Stimulated activated CD4-positive, alpha-beta T cell treated with anti-CD3 and anti-CD28 coated beads, Interleukin-15, amount 100 ng/mL, for 48 hours (primary cell): ENCODE data around the gene IFNGR2.
A peak's percentile ranks its signal among the peaks of the same experiment; 100 is the strongest.
"Not testable (repeated sequence)": the region's sequence is repeated elsewhere in the genome, so short reads cannot be mapped to it uniquely, and the experiment has no call there.

Experiments
- DNase-seq, 2 donors: peaks; one replicate each; pipeline ENCODE4 v3.0.0-alpha.2; 2020; ENCODE audit warnings: low read depth in 2 of 2

IFNGR2 gene

DNA sequence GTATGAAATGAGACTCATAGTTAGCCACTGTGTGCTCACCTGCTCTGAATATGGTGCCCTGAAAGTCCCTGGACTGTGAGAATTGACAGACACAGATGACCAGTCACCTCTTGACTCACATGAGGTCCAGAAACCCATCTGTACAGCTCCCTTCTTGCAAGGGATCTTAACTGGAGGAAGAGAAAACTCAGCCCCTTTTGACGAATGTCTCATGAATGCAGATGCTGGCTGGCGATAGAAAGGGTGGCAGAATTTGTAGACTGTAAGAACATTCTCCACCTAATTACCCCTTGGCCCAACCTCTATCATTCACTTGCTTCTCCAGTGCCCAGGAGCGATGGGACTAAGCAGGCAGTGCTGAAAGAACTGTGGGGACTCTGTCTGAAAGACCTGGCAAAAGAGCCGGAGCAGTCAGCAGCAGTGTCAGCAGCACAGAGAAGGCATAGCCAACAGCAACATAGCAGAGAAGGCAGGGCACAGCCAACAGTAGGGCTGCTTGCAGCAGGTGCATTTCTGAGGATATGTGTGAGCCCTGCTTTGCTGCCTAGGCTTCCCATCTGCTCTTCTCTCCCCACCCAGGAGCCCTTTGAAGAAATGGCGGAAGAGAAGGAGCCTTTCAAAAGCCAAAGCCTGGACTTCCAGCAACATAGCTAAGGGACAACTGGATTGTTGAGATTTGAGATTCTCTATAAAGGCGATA, 25.8 kb upstream of the IFNGR2 start:
- DNase-seq: no peak

GRCh38 chr21:33378081-33378480, 25.1 kb upstream of the IFNGR2 start:
- DNase-seq: no peak

- not testable (repeated sequence) for DNase-seq
These were observed 23.3 kb upstream of the IFNGR2 start for GRCh38 chr21:33379934-33380333.

GRCh38 chr21:33380483-33380998, 22.7 kb upstream of the IFNGR2 start:
- DNase-seq: peak; percentile 90 to 91

GRCh38 chr21:33381381-33381780, 21.8 kb upstream of the IFNGR2 start:
- not testable (repeated sequence) for DNase-seq

- DNase-seq: peak; percentile 49 to 53
These were observed 19.9 kb upstream of the IFNGR2 start for GRCh38 chr21:33383056-33383888.

GRCh38 chr21:33384841-33385331, 18.3 kb upstream of the IFNGR2 start:
- DNase-seq: no peak

- no peak for DNase-seq
These were observed 16.9 kb upstream of the IFNGR2 start for GRCh38 chr21:33386222-33386784.

GRCh38 chr21:33387294-33387693, 15.9 kb upstream of the IFNGR2 start:
- no peak for DNase-seq

GRCh38 chr21:33388188-33388587, 15.0 kb upstream of the IFNGR2 start:
- no peak for DNase-seq

DNA sequence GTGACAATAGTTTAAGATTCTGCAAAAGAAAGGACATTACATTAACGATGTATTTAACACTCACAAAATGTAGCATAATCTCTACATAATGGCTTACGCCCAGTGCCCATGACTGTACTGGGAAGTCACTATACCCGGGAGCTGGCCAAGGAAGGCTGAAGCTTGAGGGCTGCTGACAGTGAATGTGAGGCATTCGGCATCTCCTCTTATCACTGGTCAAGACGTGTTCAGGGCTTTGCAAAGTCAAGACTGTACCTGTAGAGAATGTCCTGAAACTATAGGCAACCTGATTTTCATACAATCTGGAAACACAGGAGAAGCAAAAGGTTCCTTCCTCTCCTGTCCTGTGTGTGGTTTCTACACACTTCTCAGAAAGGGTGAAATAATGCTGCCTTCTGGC, 12.7 kb upstream of the IFNGR2 start:
- no peak for DNase-seq

- DNase-seq: no peak
These were observed 11.6 kb upstream of the IFNGR2 start for GRCh38 chr21:33391656-33392055.

DNA sequence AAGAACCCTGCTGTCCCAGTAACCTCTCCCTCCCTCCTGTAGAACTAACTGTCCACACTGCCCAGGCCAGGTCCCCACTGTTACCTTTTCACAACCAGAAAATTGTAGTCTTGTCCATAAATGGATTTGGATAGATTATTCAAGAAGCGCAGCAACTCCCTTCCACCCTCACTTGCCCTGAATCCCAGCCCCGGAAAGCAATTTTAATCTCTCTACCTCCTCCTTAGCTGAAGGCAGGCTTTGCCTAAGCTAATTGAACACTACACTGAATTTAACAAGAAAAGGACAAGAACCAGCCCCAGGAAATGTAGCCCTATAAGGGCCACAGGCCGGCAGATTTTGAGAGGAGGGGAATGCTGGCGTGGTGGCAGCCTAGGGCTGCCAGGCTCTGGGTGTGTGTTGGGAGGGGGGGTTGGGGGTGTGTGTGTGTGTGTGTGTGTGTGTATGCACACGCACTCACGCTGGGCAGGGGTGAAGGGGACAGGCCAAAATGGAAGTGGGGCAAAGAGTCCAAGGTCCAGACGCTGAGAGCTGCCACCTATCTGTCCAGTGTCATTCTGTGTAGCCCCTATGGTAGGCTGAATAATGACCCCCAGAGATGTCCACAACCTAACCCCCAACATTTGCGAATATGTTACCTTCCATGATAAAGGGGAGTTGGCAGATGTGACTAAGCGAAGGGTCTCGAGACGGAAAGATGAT, 10.8 kb upstream of the IFNGR2 start:
- DNase-seq: no peak

GRCh38 chr21:33393348-33393747, 9.9 kb upstream of the IFNGR2 start:
- DNase-seq: no peak

- DNase-seq: no peak
These were observed 9.0 kb upstream of the IFNGR2 start for GRCh38 chr21:33394260-33394659.

GRCh38 chr21:33395891-33396331, 7.3 kb upstream of the IFNGR2 start:
- no peak for DNase-seq

DNA sequence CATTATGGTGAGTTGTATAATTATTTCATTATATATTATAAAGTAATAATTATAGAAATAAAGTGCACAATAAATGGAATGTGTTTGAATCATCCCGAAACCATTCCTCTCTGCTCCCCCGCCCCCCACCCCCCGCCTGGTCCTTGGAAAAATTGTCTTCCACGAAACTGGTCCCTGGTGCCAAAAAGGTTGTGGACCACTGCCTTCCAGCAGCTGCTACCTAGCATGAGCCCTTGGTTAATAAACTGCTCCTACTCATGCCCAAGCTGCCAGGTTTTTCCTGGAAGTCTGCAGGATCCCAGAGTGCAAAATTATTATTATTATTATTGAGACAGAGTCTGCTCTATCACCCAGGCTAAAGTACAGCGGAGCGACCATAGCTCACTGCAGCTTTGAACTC, 6.8 kb upstream of the IFNGR2 start:
- no peak for DNase-seq

- DNase-seq: no peak
These were observed 6.3 kb upstream of the IFNGR2 start for GRCh38 chr21:33396951-33397350.

DNA sequence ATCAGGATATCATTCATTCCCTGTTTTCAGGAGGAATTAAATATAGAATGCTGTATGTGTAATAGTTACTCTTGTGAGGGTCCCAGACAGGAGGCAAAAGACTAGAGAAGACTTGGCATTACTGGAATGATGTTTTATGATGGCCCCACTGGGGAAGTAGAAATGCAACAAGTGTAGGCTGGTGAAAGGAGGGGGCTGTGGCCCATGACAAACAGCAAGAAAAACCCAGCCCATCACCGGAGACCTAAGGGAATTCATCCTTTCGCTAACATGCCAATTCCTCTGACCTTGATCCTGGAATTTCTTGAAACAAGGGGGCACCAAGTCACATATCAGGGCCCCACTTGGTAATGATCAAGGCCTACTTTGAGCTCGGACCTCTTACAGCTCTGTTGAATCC, 5.5 kb upstream of the IFNGR2 start:
- no peak for DNase-seq

- DNase-seq: no peak
These were observed 4.9 kb upstream of the IFNGR2 start for GRCh38 chr21:33398361-33398760.

DNA sequence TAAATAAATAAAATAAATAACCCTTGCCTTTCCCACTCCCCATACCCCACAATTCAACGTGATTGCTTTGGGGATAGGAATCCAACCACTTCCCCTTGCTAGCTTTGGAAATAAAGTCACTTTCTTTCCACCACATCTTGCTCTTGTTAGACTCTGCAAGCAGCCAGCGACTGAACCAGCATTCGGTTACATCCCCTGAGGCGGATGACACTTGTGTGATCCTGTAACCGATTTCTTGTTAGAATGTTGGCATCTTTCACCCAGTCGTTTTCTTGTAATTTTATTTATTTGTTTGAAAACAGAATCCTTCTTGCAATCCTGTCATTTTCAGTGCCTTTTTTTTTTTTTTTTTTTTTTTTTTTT, 1.6 kb upstream of the IFNGR2 start:
- no peak for DNase-seq
